IPS-NIHi7 (cell line): ENCODE measurements around the gene FAM204A.

Experiments used
- DNase-seq: peaks from one replicate; pipeline ENCODE4 v3.0.0; 2012; ENCODE audit warnings: mixed read lengths; ENCODE audit errors: extremely low spot score

Gene FAM204A

DNA sequence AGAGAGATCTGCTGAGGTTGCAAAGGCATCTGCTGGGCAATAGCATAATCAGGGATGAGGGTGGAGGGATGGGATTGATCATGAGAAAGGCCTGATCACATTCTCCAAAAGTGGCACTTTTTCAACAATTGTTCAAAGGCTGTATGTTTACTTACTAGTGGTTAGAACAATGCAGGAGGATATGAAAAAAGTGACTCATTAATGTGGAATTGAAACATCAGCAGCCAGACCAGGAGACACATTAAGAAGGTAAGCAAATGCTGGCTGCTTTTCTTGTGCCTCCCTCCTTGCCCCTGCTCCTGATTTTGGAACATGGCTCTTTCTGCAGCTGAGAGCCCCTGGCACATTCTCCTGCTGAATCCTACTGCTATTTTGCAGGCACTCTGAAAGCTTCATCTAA, 63.5 kb downstream of the FAM204A start:
- DNase-seq = no peak

DNA sequence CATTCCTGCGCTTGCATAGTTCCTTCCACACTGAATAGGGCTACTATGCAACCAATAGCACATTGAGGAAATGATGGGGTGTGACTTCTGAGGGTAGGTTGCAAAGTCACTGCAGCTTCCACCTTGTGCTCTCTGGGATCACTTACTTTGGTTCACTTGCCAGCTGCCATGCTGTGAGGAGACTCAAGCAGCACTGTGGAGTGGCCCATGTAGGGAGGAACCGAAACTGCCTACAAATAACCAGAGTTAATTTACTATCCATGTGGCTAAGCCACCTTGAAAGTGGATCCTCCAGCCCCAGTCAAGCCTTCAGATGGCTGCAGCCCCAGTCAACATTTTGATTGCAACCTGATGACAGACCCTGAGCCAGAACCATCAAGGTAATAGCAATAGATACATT, 64.3 kb downstream of the FAM204A start:
- DNase-seq = no peak

DNA sequence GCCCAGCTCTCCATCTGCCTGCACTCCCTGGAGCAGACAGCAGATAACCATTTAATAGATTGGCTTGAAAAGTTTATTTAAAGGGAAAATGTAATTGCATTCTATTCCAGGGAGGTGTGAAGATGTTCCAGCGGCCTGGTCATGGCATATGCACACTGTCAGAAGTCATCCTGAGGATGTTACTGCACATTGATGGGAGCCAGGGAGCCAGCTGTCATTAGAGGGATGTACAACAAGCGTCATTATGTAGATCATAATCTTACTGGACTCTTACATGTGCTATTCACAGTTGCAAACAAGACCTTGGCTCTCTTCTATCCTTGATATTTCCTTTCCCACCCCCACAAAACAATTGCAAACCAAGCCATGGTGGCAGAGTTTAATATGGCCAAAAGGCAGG, 65.4 kb downstream of the FAM204A start:
- DNase-seq = no peak

DNA sequence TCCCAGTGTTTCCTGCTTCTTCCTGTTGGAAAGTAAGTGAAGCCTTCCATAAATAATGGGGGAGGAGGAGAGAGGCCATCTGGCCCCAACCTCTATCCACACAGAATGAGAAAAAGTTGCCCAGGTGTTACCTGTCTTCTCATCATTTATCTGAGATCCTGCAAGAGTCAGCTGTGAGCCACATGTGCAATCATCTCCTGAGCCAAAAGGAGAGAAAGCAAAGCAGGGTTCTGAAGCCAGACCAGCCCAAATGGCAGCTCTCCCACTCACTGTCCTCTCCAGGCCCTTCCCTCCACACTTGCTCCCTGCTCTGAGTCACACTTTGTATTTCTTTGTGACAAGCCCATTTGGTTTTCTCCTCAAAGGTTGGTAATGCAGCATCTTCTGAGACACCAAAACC, 65.9 kb downstream of the FAM204A start:
- DNase-seq = no peak

DNA sequence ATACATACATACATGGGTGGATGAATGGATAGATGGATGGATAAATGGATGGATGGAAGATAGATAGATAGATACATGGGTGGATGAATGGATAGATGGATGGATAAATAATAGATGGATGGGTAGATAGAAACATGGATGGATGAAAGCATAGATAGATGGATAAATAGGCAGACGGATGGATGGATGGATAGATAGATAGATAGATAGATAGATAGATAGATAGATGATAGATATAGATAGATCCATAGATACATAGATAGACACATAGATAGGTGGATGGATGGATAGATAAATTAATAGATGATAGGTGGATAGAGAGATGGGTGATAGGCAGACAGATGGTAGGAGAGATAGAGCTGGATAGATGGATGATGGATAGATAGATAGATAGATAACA, 68.5 kb downstream of the FAM204A start:
- DNase-seq = no peak

DNA sequence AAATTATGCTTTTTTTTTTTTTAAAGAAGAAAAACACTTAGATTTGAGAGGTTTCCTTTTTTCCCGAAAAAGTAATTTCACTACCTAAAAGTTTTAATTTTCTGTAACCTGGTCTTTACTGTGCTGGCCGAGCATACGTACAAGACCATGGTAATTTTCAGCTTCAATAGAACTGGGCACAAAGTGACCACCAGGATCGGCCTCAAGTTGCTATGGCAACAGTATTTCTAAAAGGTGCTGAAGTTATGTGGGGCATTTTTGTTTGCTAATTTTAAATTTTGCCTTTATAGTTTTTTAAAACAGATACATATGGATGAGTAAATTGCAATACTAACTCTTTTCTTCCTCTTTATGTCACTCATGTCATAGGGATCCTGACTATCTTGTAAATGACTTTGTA, 69.4 kb downstream of the FAM204A start:
- DNase-seq = no peak

DNA sequence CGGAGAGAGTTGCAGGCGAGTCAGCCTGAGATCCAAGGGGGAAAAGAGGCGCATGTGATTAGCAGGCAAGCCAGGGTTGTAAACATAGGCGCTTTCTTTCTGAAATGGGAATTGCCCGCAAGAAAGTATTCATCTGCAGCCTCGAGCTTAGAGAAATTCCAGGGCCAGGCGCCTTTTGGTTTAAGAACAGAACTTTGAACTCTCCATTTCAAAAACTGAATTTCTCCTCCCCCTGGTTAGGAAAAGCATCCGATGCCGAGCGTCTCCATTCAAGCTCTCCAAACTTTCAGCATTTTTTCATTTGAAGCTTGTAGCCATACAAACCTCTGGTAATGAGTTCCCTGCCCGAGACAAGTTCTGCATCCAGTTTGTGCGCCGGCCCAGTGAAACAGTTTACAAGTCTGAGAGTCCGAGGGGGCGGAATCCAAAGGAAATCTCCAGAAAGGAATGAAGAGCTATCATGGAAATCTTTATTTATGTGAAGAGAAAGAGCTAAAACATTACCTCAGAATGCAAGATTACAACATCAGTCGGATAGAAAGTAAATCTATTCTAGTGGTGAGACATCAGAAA, 69.9 kb downstream of the FAM204A start:
- peak; percentile 31 for DNase-seq

DNA sequence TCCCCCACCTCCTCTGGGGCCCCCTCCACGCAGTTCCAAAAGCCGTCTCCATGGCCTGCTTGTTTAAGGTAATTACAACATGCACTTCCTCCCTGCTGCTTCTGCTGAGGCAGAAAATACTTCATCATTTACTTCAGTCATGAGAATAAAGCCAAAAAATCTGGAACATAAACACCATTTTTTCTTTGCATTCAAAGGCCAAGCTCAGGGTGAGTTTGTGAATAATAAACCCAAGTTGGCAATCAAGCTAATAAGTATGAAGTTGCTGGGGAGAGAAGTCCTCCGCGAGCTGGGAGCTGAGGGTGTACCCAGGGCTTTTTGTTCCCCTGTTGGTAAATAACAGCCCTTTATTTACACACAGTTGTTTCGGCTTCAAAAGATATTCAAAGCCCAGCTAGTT, 70.5 kb downstream of the FAM204A start:
- DNase-seq = no peak

DNA sequence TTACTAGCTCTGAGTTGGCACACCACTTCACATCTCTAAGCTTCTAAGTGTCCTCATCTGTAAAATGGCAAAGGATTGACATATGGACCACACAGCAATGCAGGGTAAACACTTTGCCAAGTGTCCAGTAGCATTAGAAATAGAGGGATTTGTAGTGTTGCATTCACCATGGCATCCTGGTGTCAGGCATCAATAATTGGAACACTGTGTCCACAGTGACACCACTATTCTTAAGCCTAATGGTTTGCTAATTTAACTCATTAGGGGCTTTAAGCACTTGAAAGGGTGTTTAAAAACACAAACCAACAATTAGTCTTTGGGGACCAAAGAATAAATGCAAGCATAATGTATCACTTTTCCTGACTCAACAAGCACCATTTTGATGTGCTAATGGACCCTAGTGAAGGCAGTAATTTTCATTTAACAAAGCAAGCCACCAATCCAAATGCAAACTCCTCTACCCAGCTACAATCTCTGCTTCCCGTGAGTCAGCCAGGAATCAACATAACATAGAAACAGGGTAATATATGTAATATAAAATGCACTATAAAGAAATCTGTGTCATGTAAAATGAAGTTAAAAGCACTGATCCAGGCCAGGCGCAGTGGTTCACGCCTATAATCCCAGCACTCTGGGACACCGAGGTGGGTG, 75.9 kb downstream of the FAM204A start:
- DNase-seq = no peak

DNA sequence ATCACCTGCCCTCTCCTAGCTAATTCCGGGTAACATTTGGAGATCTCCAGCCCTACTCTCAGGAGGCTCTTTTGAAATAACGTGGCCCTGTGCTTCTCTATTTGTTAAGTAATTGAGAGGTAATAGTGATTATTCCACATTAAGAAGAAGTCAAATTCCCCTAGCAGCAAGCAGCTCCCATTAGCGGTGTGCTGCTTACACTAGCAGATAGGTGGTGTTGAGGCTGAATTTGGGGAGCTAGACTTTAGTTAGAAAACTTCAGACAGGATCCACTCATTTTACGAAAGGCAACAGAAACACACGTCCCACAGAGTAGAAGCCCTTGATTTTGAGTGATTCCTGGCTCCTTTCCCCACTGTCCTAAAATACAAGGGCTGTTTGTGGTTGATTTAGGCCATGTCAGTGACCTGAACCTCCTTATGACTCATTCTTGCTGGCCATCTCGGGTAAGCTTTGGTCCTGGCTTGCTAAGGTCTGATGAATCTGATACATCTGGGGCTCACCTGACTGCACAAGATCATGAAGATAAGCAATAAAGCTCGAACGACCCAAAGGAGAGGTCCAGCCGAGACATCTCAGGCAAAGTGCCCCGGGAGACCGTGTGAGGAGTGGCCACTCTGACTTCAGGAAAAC, 77.2 kb downstream of the FAM204A start:
- no peak for DNase-seq

DNA sequence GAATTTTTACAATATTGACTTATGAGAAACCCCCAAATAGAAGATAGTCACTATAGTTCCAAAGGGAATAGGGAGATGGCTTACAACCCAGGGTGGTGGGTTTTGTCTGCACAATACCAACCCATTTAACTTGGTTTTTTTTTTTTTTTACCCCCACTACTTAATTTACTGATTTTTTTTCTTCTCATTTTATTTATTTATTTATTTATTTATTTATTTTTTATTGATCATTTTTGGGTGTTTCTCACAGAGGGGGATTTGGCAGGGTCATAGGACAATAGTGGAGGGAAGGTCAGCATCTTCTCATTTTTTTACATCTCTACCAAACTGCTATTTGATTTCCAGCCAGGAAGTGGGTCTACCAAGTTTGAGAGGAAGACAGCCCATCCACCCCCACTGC, 77.9 kb downstream of the FAM204A start:
- no peak for DNase-seq

DNA sequence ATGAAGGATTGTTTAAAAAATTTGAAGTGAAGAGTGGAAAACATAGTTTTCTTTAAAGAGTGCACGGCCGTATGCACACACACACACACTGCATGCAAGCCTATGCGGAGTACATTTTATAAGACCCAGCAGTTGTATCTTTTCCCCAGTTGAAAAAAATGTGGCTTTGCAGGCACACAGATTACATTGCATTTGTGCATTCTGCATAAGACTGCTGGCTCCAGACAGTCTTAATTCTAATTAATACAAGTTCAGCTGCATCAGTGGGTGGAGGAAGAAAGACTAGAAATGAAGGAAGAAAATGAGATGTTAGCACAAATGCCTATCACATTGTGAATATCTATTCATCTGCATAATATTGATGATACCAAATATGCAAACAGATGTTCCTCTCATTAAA, 79.6 kb downstream of the FAM204A start:
- no peak for DNase-seq

DNA sequence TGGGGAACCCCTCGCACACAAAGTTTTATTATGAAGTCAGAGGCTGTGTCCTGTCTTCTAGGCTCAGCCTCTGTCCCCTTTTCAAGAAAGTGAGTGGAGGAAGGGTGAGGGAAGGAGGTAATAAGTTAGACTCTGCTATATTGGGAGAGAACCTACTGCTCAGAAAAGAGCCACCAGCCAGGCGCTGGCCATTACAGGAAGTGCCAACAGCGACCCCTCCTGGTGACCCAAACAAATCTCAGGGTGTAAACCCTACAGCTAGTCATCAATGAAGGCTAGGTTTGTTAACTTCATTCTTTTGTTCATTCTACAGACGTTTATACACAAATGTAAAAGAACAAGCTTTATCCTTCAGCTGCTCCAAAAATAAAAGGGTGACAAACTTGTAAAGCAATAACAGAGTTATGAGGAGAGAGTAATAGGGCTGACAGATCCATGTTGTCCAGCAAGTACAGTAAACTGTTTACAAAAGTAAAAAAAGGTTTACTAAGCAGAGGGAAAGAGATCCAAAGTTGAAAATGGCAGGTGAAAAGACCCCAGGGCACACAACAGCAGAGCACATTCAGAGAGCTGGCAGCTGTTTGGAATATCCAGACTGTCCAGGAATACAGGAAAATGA, 82.7 kb downstream of the FAM204A start:
- peak; percentile 71 for DNase-seq

DNA sequence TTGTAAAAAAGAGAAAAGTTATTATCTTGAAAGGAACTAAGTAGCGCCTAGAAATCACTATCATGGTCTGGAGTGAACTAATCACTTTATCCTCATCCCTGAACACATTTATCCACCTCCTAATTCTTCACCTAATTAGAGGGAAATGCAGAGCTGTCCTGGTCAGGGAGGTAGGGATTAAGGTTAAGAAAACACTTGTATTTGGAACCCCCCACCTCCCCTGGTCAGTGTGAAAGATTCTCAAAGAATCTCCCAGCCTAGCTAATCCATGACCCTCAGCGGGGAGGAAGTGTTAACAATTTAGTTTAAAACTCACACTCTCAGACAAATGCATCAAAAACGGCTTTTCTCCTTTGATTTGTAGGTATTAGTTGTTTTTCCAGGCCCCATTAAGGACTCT, 83.8 kb downstream of the FAM204A start:
- DNase-seq = no peak

DNA sequence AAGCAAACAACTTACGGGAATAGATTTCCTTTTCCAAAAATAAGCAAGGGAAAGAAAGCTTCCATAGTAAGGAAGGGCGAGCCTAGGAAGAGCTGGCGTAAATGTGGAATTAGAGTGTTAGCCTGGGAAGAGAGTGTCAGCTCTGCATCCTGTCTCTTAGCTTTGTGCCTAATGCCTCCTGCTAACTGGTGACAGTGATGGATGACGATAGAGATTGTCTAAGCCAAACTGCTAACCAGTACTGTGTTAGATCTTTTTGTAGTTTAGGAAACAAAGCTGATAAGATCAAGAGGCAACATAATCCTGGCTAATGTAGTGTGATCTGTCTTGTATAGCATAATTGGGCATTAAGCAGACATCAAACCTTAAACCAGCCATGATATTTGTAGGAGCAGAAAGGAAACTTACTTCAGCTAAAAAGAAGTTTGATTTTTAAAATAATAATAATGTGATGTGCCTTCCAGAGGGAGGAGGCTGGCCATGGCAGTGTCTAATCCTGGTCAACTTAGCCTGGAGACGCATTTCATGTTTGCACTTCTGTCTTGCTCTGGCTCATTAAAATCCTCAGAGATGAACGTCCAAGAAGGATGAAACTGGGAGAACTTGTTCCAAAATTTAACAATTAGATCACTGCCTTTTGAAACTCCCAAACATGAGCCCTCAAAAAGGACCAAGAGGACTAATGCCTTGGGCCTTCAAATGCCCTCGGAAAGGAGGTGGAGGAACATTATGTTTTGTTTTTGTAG, 85.1 kb downstream of the FAM204A start:
- no peak for DNase-seq

DNA sequence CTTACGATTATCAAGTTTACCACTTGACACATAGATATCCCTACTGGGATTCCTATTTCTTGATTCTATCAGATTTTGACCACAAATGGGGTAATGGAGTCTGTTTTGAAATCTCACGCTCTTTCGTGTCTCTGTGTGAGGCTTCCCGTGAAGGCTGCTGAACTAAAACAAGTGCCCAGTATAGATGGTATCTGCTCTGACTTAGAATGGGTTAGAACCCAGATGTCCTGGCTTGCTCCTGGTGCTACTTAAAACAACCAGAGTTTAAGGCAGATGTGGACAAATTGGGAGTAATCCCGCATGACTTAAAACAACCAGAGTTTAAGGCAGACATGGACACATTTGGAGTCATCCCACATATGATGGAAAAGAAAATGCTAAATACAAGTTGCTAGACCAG, 85.9 kb downstream of the FAM204A start:
- DNase-seq = no peak

DNA sequence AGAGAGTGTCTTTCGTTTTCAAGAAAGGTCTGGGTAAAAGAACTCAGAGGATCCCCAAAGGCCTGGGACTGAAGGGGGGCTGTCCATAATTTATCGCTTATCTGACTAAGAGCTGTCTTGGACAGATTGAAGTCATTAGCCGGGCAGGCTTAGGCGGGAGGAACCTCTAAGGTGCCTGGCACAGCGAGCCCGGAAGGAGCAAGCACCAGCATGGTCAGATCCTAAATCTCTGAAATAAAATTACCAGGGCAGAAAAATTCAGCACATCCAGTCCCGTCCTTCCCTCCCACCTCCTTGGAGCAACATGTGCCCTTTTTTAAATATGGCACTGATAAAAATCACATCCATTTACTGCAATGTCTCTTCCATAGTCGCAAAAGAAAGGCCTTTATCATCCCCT, 86.8 kb downstream of the FAM204A start:
- no peak for DNase-seq

DNA sequence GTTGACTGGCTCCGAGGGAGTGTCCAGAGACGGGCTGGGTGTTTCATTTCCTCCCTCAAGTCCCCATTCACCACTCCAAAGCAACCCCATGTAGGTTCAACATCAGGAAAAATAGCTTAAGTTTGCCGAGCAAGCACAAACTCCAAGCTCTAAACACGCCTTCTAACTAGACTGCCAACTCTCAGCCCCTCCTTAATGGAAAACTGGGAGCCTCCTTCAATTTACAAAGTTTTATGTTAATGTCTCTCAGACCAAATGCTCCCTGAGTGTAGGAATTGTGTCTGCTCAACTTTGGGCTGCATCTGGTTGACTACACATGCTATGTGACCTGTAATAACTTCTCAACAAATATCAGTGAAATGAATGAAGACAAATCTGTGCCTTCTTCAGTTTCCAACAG, 87.5 kb downstream of the FAM204A start:
- no peak for DNase-seq

DNA sequence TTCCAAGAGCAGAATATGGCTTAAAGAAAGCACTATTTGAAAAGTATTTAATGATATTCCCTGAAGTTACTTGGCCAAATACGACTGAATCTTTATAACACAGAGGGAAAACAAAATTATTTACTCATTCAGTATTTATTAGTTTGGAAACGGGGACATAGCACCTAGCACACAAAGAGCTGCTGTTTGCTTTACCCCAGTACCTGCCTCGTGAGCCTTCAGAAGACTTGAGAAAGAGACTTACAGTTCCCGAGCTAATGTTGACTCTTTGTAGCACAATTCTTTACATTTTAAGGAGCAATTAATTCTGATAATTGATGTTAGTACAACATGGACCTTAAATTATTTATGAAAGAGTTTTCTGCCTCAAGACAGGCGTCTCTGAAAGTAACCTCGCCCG, 88.7 kb downstream of the FAM204A start:
- DNase-seq = no peak

DNA sequence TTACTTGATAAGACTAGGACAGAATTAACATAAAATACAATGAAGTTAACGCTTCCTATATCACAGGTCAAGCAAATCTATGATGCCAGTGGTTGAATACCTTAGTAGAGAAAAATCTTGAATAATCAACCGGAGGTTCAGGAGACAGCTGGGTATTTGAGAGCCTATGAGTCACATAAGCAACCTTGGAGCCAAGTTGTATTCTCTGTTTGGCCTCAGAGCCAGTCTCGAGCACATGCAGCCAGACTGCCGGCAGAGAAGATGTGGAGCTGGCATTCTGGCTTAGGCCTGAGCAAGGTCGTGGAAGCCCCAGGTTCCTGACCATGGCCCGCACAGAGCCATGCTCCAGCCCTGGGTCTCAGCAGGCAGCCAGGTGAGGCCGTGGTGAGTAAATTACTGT, 90.3 kb downstream of the FAM204A start:
- DNase-seq = no peak

DNA sequence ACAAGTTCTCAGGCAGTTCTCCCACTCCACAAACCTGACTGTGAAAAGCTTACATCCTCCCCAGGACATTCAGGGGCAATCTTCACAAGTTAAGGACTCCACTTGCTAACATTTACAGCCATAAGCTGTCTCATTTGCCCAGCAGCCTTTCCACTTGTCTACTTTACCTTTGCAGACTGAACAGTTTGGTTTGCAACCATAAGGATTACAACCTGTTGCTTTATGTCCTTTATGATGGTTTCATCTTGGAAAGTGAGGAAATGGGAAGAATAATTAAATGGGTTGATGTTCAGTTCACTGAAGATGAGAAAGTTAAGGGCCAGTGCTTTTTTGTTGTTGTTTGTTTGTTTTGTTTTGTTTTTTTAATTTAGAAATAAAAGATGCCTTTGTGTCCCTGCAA, 92.4 kb downstream of the FAM204A start:
- no peak for DNase-seq
